GM18498 (cell line): ENCODE data around the gene SRRM2.
A peak's percentile ranks its signal among the peaks of the same experiment; 100 is the strongest.
"Not testable (repeated sequence)": the region's sequence is repeated elsewhere in the genome, so short reads cannot be mapped to it uniquely, and the experiment has no call there.

Experiments used
- ATAC-seq: cut with Tn5 transposase; IDR thresholded peaks from one replicate; pipeline ENCODE4 v1.9.1; 2021; ENCODE audit warnings: mild to moderate bottlenecking, moderate library complexity; ENCODE audit not compliant: unreplicated experiment

SRRM2 gene

DNA sequence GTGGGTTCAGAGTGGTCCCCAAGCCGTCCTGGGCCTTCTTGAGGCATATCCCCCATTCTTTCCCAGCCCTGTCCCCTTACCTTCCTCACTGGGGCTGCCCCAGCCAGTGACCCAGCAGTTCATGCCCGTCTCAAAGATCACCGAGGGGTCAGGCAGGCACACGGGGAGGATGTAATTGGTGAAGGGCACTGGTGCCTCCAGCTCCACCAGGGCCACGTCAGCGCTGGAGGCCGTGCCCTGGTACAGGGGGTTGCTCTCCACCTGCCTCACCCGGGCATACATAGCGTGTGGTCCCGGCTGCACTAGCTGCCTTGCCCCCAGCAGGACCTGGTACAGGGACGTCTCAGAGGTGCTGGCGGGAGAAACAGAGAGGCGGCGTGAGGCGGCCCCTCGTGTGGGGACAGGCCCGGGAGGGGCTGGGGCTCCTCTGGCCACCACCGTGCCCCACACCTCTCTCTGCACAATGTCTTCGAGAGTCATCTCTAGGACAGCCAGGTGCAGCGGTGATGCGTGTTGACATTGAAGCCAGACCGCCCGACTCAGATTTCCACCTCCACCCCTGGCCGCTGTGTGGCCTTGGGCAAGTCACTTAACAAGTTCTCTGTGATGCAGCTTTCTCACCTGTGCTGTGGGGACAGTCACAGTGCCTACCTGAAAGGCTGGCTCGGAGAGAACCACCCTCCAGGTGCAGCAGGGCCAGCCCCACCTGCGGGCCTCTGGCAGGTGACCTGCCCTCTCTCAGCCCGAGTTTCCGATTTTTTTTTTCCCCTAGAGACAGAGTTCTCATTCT lies 38.3 kb upstream of the SRRM2 start:
- no peak for ATAC-seq

DNA sequence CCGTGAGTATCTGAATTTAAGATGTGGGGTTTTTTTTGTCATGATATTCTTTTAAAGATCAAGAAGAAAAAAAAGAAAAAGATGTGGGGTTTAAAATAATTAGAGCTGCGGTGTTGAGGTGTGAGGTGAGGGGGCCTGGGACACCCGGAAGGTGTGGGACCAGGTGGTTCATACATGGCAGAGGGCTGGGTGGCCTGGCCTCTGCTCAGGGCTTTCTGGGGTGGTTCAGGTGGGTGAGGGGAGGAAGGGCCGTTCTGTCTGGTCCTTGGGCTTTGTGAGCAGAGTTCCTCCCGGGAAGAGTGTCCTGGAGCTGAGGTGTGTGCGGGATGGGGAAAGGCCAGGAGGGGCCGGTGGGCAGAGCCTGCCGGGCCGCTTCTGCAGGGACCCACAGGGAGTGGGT lies 37.4 kb upstream of the SRRM2 start:
- ATAC-seq: no peak

DNA sequence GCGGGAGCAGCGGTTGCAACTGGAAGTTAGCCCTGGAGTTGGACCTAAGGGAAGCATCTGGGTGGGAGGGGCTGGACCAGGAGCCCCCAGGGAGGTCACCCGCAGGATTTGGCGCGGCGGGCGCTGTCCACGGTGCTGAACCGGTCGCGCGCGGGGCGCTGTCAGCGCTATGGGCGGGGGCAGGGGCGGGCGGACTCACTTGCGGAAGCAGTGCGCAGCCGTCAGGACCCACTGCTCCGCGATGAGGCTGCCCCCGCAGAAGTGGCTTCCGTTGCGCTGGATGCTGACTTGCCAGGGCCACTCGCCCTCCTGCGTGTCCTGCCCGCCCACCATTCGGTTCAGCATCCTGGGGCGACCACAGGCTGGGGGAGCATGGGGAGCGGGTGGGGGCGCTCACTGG lies 36.9 kb upstream of the SRRM2 start:
- ATAC-seq: no peak

DNA sequence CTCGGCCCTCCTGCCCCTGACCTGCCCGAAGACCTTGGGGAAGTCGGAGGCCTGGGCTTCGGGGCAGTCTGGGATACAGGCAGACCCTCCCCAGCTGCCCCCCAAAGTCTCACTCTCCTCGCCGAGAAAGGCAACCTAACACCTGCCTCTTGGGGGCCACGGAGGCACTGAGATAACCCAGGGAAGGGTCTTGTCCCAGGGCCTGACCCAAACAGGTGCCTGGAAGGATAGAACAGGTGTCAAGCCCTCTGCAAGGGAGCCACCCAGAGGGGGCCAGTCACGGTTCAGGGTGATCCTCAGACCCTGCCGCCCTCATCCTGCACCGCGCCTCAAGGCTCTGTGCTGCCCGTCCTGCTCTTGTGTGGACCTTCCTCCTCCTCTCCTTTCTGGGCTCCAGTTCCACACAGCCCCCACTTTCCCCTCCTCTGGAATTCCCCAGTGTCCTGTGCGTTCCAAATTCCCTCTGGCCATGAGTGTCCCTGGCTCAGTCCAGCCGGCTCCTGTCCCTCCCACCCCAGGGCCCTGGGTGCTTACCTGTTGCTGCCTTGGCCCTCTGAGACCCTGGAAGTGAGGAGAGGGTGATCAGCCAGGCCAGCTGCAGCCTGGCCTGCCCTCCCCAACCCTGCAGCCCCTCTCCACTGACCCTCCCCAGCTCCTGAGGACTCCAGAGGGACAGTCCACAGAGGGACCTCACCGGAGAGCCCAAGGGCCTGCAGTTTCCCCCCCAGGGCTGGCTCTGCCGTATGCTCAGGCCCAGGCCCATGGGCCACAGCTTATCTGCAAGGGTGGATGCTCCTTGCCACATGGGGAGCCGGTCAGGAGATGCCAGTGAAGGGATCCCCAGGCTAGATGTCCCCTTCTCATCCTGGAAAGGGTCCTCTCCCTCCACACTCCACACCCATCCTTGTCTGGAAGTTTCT lies 36.2 kb upstream of the SRRM2 start:
- ATAC-seq: no peak

DNA sequence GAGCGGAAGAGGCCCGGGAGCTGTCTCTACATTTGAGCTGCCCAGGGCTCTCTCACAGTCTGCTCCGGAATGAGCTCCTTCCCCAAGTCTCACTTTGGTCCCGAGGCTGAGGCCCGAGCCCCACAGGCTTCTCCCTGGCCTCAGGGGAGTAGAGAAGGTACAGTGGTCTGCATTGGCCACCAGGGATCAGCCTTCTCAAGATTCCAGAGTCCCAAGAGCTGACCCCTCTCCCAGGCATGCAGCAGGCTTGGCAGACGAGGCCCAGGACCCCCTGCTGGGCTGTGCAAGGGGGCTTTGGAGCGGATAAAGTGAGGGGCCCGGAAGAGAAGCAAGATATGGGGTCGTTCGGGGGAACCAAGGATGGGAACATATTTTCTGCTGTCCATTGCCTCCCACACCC lies 35.5 kb upstream of the SRRM2 start:
- no peak for ATAC-seq

DNA sequence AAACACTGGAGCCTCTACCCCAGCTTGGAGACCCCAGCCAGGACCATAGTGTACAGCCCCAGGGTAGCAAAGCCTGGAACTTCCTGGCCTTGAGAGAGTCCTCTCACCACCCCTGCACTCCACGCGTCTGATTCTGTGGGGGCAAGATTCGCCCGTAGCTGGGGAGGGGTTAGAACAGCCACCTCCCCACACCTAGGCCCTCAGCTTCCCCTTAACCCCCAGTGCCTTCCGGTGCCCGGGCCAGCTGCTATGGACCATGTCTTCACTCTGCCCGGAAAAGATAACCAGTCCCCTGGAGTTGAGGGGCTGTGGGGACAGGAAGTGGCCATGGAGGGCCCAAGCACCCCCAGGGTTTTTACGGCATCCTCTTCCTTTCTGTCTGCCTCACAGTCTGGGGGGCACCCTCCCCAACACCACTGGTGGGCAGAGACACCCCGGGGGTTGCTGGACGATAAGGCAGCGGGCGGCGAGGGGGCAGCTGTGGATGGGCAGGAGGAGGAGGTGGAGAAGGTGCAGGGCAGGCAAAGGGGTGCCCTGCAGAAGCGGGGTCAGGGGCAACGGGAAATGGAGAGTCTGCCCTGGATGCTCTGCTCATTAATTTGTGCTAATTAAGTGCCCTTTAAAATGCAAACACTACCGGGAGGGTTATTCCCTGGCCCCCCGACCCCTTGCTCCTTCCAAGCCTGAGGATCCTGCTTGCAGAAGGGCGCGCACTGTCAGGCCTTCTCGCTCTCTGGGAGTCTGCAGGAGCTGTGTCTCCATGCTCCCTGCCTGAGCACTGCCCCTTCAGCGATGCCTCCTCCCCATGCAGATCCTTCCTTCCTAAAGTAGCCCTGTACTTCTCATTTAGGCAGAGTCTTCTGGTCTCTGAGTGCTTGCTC lies 34.8 kb upstream of the SRRM2 start:
- ATAC-seq: no peak

DNA sequence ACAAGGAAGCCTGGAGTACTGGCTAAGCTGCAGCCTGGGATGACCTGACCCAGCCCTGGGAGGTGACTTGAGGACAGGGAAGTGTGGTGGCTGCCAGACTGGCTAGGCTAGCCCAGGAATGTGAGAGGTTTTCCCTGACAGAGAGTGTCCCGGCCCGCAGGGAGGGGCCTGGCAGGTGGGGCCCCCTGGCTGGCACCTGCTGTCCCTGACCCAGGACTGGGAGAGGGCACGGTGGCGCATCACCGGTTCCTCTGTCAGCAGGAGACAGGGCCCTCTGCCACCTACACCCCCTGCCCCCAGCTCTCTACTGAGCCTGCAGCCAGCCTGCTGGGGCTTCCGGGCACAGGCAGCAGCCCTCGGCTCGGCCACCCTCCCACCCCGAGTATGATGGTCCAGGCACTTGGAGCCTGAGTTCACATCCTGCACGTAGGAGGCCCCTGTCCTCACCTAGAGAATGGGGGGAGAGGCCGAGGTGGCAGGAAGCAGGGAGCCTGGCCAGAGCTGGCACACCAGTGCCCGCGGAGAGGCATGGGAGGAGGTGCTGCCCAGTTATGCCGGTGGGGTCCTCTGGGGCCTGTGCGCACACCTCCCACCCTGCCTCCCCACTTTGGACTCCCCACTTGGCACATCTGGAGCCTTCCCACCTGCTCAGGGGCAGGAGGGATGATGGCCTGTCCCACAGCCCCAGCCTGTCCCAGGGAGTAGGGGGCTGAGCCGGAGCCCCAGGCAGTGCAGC lies 32.9 kb upstream of the SRRM2 start:
- no peak for ATAC-seq

DNA sequence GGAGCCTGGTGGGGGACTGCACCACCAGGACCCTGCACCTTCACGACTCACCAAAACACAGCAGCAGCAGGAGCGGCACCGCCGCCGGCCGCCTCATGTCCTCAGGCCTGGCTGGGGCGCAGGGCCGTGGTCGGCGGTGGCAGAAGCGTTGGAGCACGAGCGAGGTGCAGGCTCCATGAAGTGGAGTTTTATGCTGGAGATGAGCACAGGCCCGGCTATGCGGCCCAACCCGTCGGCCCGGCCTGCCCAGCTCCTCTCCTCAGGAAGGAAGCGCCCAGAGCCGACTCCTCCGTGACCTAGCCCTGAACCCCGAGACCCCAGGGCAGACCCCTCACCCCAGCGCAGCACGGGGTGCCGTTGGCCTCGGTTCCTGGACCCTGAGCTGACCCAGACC lies 32.4 kb upstream of the SRRM2 start, which contains the start of gene PRSS27:
PRSS27 (minus strand) TSS at position 161 of the 394 bp plus-strand sequence; CDS start at position 97, 64 bp downstream.
- ATAC-seq: no peak

DNA sequence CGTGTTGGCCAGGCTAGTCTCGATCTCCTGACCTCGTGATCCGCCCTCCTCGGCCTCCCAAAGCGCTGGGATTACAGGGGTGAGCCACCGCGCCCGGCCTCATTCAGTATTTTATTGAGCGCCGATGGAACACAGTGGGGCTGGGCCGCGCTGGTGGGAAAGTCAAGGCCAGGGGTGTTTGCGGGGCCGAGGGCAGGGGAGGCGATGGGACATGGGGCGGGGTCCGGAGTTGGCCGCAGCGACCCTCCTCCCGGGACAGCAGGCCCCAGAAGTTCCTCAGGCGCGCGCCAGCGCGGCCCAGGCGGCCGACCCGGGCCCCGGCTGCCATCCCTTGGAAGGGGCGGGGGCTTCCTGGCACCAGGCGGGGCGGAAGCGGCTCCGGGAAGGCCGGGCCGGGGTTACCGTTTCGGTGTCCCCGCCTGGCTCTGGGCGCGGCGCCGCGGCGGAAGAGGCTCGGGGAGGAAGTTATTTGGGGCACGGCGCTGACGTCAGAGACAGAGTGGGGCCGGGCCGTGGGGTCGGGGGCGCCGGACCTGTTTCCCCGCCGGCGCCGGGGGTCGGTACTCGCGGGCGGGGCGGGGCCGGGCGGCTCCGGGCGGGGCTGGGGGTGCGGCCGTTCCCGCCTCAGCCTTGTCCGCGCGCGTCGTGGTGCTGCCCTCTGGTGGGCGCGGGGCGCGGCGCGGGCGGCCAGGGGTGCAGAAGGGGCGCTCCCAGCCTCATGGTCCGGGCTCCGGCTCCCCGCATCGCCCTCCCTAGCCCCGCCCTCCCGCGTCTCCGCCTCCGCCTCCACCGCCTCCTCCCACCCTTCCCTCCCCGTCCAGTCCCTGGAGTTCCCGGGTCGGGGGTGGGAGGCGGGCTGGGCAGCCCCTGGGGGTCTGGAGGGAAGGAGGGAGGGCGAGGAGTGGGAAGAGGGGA lies 31.5 kb upstream of the SRRM2 start:
- ATAC-seq: peak; percentile 83

DNA sequence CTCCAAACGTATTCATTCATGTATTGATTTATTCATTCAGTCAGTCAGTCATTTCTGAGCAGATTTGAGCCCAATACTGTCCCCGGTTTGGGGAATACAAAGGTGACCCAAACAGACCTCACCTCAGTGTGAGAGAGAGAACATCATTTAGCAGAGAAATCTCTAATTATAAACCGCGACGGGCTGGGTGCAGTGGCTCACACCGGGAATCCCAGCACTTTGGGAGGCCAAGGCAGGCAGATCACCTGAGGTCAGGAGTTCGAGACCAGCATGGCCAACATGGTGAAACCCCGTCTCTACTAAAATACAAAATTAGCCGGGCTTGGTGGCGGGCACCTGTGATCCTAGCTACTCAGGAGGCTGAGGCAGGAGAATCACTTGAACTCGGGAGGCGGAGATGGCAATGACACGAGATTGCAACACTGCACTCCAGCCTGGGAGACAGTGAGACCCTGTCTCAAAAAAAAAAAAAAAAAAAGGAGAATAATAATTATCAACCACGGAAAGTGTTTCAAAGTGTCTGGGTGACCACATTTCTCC lies 30.7 kb upstream of the SRRM2 start:
- ATAC-seq: not testable (repeated sequence)

DNA sequence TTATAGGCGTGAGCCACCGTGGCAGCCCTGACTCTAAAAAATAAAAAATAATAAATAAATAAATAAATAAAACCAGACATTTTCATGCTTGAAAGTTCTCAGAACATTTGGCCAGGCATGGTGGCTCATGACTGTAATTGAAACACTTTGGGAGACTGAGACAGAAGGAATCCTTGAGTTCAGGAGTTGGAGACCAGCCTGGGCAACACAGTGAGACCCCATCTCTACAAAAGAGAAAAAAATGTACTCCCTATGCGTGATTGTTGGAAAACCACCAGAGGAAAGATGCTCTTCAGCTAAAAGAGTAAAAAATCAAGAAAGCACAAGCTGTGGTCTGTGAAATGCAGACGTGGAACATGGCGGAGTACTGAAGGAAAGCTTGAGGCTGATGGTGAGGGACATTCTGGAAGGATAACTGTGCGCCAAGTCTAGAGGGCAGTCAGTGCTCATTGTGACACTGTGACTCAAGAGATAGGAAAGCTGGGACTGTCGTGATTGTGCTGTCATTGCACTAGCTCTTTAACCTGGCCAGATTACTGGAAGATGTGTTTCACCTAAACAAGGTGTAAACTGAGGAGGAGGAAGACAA lies 28.3 kb upstream of the SRRM2 start:
- ATAC-seq: no peak

DNA sequence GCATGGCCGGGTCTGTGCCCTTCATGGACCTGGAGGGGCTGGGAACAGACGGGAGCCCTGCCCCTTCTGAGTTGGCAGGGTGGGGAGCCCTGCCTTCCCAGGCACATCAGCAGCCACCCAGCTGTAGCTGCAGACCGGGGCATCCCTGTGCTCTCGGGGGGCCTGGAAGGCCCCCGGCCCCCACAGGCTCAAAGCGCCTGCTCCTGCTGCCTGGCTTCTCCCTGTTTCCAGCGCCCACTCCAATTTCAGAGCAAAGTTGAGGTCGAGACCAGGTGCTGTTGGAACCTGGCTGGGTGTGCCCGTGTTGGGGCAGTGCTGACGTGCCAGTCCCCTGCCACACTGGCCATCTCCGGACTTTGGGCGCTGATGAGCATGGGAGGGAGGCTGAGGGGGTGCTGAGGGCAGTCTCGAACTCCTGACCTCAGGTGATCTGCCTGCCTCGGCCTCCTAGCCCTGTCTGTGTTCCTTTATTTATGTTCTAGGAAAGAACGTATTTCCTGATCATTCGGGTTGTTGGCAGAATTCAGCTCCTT lies 27.6 kb upstream of the SRRM2 start:
- no peak for ATAC-seq

DNA sequence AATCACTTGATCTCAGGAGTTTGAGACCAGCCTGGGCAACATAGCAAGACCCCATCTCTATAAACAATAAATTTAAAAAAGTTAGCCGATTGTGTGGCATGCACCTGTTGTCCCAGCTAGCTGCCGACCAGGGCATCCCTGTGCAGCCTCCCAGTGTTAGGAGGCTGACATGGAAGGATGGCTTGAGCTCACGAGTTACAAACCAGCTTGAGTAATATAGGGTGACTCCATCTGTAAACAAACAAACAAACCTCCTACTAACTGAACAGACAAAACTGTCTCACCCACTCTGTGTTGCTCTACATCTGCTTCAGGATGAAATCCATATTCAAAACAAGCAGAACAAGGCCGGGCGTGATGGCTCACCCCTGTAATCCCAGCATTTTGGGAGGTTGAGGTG lies 25.5 kb upstream of the SRRM2 start:
- no peak for ATAC-seq

DNA sequence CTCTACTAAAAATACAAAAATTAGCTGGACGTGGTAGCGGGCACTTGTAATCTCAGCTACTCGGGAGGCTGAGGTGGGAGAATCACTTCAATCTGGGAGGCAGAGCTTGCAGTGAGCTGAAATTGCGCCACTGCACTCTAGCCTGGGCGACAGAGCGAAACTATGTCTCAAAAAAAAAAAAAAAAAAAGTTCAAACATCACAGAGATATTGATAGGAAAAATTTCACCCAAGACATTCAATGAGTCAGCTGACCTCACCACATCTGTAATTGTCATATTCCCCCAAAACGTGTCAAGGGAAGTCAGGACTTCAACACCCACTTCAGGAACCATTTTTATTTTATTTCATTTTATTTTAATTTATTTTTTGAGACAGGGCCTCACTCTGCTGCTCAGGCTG lies 24.4 kb upstream of the SRRM2 start:
- no peak for ATAC-seq

DNA sequence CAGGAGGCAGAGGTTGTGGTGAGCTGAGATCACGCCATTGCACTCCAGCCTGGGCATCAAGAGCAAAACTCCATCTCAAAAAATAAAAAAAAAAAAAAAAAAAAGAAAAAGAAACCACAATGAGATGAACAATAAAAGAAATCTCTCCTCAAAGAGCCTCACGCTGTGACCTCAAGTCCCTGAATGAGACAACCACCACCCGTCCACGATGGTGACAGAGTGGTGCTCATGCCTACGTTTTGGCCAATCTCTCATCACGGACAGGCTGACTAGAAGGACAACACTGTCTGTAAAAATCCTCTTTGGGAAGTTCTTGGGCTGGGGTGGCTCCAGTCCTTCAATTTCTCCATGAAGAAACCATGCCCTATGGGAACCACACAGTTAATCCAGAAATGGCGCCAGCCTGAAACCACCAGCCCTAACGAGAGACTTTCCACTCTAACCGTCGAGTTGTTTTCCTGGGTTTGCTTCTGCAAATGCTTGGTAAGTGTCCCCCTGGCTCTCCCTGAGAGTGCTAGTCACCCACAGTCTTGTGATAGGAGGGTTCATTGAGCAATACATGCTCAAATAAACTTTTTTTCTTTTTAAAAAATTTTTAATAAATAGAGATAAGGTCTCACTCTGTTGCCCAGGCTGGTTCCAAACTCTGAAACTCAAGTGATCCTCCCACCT lies 17.5 kb upstream of the SRRM2 start:
- ATAC-seq: no peak

DNA sequence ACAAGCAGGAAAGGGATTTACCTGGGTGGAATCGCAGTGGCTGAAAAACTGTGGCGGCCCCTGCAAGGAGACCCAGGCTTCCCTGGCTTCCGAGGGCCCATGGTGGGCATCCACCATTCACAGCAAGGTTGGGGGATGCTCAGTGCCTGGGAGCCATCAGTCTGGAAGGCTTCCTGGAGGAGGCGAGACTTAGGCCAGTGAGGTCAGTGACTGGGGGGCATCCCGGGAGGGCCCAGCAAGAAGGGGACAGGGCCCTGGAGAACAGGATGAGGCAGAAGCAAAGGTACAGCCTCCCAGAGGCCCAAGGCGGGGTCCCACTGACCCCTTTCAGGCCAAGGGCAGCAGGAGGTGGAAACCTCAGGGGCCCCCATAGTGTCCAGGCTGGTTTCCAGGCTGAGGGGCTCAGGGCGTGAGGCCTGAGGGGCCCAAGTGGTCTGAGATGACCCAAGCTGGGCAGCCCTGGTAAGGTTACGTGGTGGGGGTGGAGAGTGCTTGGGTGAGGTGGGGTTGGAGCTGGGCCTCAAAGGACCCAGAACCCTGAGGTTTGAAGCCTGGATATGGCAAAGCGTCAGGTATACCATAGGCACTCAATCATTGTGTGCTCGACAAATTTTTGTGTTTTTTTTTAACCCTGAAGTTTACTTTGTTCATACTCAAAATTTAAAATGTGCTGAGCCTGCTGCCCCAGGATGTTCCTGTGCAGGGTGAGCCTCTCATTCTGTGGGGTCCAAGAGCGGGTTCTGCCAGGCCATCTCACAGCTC lies 15.8 kb upstream of the SRRM2 start:
- ATAC-seq: no peak

DNA sequence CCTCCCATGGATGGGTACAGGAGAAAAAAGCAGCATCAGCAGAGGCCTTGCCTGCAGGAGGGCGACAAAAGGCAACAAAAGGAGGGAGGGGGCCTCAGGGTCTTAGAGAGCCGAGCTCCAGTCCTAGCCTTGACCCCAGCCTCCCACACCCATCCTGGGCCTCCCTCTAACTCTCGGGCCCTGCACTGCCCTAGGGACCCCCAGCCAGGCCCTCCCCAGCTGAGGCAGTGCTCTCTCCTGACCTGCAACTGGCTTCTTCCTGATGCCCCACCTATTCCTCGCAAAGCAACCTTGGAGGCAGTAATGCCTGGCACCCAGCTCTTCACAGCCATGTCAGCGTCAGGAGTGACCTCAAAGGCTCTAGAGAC lies 15.2 kb upstream of the SRRM2 start:
- no peak for ATAC-seq
